Fibroblast of skin of scalp (primary cell): ENCODE data around the gene ADGRG6.
A peak's percentile ranks its signal among the peaks of the same experiment; 100 is the strongest.
"Not testable (repeated sequence)": the region's sequence is repeated elsewhere in the genome, so short reads cannot be mapped to it uniquely, and the experiment has no call there.

Experiments
- DNase-seq: peaks from one replicate; pipeline ENCODE4 v3.0.0-alpha.2; 2013

ADGRG6 gene

GRCh38 chr6:142412241-142412640 lies 110.4 kb downstream of the ADGRG6 start:
- DNase-seq, result no peak

GRCh38 chr6:142412658-142413057 lies 110.9 kb downstream of the ADGRG6 start:
- DNase-seq, result peak; percentile 36

GRCh38 chr6:142413111-142413510 lies 111.3 kb downstream of the ADGRG6 start:
- DNase-seq, result peak; percentile 64

DNA sequence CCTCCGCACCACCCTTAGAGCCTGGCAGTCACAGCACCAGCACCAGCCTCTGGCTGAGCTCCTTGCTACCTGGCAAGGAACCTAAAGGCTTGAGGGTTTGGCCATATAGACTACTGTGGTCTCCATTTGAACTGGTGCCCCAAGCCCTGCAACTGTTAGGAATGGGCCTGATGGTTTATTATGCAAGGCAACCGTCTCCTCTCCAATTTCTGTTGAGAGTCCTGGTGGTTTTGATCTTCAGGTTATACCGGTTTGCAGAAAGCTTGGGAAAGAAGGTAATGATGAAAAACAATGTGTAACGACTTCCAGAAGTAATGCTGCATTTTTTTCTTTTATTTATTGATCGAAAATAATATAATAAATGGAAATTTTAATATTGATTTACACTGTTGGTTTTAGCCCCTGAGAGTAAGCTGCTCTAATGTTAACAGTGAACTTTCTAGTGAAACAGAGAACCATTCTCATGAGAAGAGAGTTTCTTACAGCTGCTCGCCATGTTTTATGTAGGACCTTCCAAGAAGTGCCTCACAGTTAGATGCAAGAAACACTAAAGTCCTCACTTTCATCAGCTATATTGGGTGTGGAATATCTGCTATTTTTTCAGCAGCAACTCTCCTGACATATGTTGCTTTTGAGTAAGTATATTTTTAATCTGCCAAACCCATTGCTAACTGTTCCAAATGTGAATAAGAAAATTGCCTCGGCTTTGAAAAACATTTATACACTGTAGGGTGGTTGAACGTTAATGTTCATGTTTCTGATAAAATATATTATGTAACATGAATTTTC lies 112.8 kb downstream of the ADGRG6 start:
- no peak for DNase-seq

DNA sequence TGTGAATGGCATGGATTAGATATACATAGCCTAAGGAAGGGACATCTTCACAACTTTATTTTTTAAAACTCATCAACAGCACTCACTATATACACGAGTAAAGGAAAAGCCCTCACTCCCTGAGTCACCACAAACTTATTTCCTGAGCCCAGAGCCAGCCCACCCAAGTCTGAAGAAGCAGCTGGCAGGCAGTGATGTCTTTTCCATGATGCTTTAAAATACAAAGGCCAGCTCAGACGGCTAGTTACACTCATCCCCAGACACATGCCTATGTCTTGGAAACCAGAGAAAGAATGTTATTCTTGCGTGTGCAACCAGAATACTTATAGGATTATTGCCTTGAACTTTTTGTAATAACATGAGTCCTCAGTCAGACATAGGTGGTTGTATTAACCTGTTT lies 114.4 kb downstream of the ADGRG6 start:
- peak; percentile 98 for DNase-seq

DNA sequence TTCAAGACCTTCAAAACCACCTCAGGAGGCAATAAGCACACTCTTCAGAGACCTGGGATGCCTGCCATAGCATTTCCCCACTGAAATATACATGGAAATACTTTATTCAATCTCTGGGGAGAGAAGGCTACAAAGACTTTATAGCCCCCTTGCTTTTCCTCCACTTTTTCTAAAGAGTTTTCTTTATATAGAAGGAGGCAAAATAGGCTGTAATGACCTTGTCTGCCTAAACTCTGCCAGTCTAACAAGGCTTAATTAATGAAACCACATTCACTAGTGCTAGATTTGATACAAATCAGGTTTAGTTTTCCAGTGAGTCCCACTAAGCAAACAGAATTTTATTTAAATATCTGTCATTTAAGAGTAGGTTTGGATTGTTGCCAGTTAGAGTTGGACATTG lies 114.9 kb downstream of the ADGRG6 start:
- no peak for DNase-seq

DNA sequence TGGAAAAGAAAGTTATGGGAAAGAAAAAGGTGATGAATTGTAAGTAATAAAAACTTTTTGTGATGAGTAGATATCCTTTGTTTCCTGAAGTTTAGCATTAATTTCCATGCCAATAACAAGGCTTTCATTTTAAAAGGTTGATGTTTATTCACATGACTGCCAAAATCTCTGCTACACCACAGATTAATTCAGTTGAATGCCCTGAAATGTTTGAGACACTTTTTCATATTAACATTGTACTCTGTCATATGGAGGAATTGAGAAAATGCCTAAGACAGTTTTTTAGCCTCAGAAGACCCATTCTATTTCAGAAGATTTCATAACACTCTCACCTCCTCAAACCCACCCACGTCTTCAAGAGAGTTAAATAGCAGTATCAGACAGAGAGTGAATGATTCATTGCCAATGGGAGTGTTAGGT lies 115.5 kb downstream of the ADGRG6 start:
- no peak for DNase-seq

- no peak for DNase-seq
Measured at GRCh38 chr6:142419071-142419470, 117.3 kb downstream of the ADGRG6 start.

DNA sequence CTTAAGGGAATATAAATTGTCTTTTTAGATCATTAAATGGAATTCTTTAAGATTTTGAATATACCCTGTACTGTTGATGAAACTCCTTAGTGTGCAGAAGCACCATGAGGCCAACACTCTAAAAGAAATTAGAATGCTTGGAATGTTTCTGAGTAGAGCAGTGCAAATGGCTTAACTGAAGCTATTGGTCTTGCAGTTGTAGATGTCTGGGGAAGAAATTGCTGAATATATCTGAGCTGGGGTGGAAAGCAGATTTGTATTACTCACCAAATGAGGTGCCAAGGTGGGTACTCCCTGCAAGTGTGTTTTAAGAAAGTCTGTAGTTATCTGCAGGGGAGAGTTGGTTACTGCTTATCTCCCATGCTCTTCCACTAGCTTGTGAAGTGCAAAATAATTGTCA lies 119.0 kb downstream of the ADGRG6 start:
- peak; percentile 35 for DNase-seq

GRCh38 chr6:142421285-142422117 lies 119.7 kb downstream of the ADGRG6 start:
- DNase-seq, result peak; percentile 76

- DNase-seq, result not testable (repeated sequence)
Measured at GRCh38 chr6:142426444-142427132, 124.8 kb downstream of the ADGRG6 start.

GRCh38 chr6:142428468-142428867 lies 126.7 kb downstream of the ADGRG6 start:
- DNase-seq, result not testable (repeated sequence)

- DNase-seq, result peak; percentile 23
Measured at GRCh38 chr6:142429195-142429594, 127.4 kb downstream of the ADGRG6 start.

DNA sequence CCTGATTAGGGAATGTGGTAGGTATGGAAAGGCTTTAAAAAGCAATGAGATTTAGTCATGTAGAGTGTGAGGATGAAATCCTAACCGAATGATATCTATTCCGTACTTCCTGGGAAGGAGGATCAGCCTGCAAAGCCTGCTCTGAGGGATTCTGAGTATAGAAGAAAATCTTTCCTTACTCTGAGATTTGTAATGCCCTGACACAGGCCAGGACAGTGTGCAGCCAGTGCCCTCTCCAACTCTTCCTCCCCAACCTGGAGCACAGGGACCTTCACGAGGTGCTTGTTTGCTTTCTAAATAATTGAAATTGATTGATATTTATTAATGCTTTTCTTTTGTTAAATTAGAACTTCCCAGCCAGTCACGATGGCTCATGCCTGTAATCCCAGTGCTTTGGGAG lies 131.6 kb downstream of the ADGRG6 start:
- DNase-seq, result no peak

DNA sequence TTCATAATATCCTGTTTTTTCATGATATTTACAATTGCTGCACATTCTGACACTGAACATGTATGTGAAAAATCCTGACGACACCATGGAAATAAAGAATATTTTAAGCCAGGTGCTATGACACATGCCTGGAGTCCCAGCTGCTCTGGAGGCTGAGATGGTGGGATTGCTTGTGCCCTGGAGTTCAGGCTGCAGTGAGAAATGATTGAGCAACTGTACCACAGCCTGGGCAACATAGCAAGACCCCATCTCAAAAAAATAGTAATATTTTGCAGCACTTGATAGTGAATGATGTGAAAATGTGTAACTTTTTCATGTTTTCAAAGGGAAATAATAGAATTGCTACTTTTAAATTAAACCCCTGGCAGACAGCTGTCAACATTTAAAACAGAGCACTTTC lies 137.1 kb downstream of the ADGRG6 start:
- DNase-seq, result no peak

GRCh38 chr6:142440600-142441293 lies 138.9 kb downstream of the ADGRG6 start:
- peak; percentile 22 for DNase-seq

GRCh38 chr6:142441716-142442115 lies 139.9 kb downstream of the ADGRG6 start:
- DNase-seq, result no peak

DNA sequence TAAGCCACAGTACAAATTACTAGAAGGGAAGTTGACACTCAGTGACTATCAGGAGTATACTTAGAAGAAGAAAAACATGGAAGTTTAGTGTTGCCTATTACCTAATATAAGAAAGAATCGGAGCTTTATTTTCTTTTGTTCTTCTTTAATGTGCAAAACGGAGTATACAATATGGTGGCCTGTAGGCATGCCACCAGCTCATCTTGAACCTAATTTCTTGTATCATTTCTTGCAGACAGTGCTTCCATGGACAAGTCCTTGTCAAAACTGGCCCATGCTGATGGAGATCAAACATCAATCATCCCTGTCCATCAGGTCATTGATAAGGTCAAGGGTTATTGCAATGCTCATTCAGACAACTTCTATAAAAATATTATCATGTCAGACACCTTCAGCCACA lies 141.3 kb downstream of the ADGRG6 start:
- no peak for DNase-seq

DNA sequence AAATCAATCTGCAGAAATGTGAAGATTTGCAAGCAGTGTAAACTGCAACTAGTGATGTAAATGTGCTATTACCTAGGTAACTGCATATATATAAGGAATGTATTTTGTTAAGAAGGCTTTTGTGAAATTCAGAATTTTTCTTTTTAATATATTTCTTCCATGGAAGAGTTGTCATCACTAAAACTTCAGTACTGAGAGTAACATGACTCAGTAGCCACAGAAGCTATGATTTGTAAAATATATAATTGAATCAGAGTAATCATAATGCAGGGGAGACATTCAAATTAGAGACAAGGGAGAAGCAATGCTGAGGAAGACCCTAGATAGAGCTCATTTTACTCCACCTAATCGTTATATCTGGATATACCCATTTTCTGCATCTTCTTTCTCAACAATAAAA lies 141.7 kb downstream of the ADGRG6 start:
- DNase-seq, result peak; percentile 14

- DNase-seq, result peak; percentile 38
Measured at GRCh38 chr6:142444376-142444775, 142.6 kb downstream of the ADGRG6 start.

- DNase-seq, result no peak
Measured at GRCh38 chr6:142444881-142445301, 143.1 kb downstream of the ADGRG6 start.

GRCh38 chr6:142446168-142446567 lies 144.4 kb downstream of the ADGRG6 start:
- no peak for DNase-seq

GRCh38 chr6:142446576-142446975 lies 144.8 kb downstream of the ADGRG6 start:
- DNase-seq, result no peak
